Fibroblast of lung (primary cell): ENCODE results near the gene CCNF.

ENCODE experiments used
- CTCF ChIP-seq, 2 donors: IDR thresholded peaks in 1 of 2; conservative IDR thresholded peaks in 1 of 2; 1 replicate in 1 of 2; 2 replicates in 1 of 2; pipeline ENCODE4 v1.5.1; 2011 to 2012; ENCODE audit warnings: low read length in 2 of 2, control low read depth in 1 of 2, inconsistent platforms in 1 of 2, low read depth in 1 of 2, mild to moderate bottlenecking in 1 of 2
- EZH2 ChIP-seq: IDR thresholded peaks from 2 replicates; pipeline ENCODE4 v1.5.1; 2012; ENCODE audit warnings: low read length, control low read depth, mild to moderate bottlenecking; ENCODE audit errors: missing control alignments

DNA sequence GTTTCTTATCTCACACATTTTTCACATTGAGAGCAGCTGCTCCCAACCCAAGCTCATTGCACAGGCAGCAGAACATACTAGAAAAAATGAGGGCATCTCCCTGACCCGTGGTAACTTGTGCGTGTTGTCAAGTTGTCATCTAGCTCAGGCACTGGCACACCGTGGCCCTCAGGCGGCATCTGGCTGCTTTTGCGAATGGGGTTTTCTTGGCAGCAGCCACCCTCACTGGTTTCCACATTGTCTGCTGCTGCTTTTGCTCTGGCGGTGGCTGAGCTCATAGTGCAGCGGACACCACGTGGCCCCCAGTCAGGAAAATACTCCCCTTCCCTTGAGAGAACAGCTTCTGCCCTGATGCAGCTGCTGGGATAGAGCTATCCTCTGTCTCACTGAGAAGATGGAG, 21.3 kb downstream of the CCNF start:
- TF ChIP-seq CTCF (conservative IDR thresholded peaks at IDR 0.05 in 1 of 2, IDR thresholded peaks at IDR 0.05 in 1 of 2; ENCODE audit: low read depth in 1 of 2, low read length in 2 of 2): no peak
- no peak for TF ChIP-seq EZH2
